CD4-positive, alpha-beta T cell treated with Interleukin-6 at 100 ng/mL for 8 hours (primary cell): ENCODE results near the gene SUGP2.

Source experiments
- DNase-seq: peaks from one replicate; pipeline ENCODE4 v3.0.0-alpha.2; 2020; ENCODE audit warnings: mixed read lengths, low spot score

The SUGP2 gene

GRCh38 chr19:19059018-19059836 lies 25.9 kb upstream of the SUGP2 start:
- no peak for DNase-seq

- DNase-seq, result no peak
Measured at GRCh38 chr19:19057720-19058119, 24.4 kb upstream of the SUGP2 start.

GRCh38 chr19:19057317-19057716 lies 24.0 kb upstream of the SUGP2 start:
- DNase-seq, result no peak

- no peak for DNase-seq
Measured at GRCh38 chr19:19056636-19057275, 23.4 kb upstream of the SUGP2 start.

GRCh38 chr19:19055701-19056100 lies 22.4 kb upstream of the SUGP2 start:
- no peak for DNase-seq

GRCh38 chr19:19054939-19055440 lies 21.7 kb upstream of the SUGP2 start:
- no peak for DNase-seq

GRCh38 chr19:19054315-19054938 lies 21.1 kb upstream of the SUGP2 start:
- no peak for DNase-seq

GRCh38 chr19:19053508-19054314 lies 20.4 kb upstream of the SUGP2 start:
- DNase-seq, result peak; percentile 50

GRCh38 chr19:19052921-19053320 lies 19.6 kb upstream of the SUGP2 start:
- no peak for DNase-seq

- DNase-seq, result no peak
Measured at GRCh38 chr19:19051478-19052213, 18.3 kb upstream of the SUGP2 start.

GRCh38 chr19:19050731-19051130 lies 17.4 kb upstream of the SUGP2 start:
- DNase-seq, result no peak

GRCh38 chr19:19050104-19050503 lies 16.8 kb upstream of the SUGP2 start:
- DNase-seq, result no peak

GRCh38 chr19:19049406-19049805 lies 16.1 kb upstream of the SUGP2 start:
- no peak for DNase-seq

- no peak for DNase-seq
Measured at GRCh38 chr19:19043881-19044280, 10.6 kb upstream of the SUGP2 start.

GRCh38 chr19:19043481-19043880 lies 10.2 kb upstream of the SUGP2 start:
- no peak for DNase-seq

GRCh38 chr19:19042732-19043280 lies 9.5 kb upstream of the SUGP2 start:
- DNase-seq, result no peak

- DNase-seq, result no peak
Measured at GRCh38 chr19:19040417-19040816, 7.1 kb upstream of the SUGP2 start.

- DNase-seq, result peak; percentile 18
Measured at GRCh38 chr19:19039901-19040300, 6.6 kb upstream of the SUGP2 start.

- DNase-seq, result peak; percentile 62
Measured at GRCh38 chr19:19034204-19034624, 897 bp upstream of the SUGP2 start.

- DNase-seq, result no peak
Measured at GRCh38 chr19:19033176-19033425, 216 bp downstream of the SUGP2 start.

- DNase-seq, result peak; percentile 64
Measured at GRCh38 chr19:19032420-19033175, 719 bp downstream of the SUGP2 start.
